Left renal pelvis (tissue), 4 donors: ENCODE measurements around the gene MRPL52. TPM values are rescaled to one million over a fixed set of nuclear protein-coding genes. Genes with fewer than 3 reads are reported as not detected.
"Not testable (repeated sequence)": the region's sequence is repeated elsewhere in the genome, so short reads cannot be mapped to it uniquely, and the experiment has no call there.

Experiments used
- DNase-seq, 4 donors: peaks; one replicate each; pipeline ENCODE4 v3.0.0-alpha.2; 2013; ENCODE audit warnings: low read depth in 4 of 4, low spot score in 3 of 4
- polyA plus RNA-seq, 4 donors: library from polyadenylated mRNA; unstranded; fragments of 120-200 nt; gene quantifications; one replicate each; pipeline ENCODE4 v1.2.1, GENCODE V29; 2013; ENCODE audit not compliant: insufficient read length in 4 of 4

Gene MRPL52
- polyA plus RNA-seq, 4 donors = 50.2 to 110 (median 73.4) TPM

- DNase-seq = no peak
Measured at GRCh38 chr14:22837750-22838538, 8.3 kb downstream of the MRPL52 start.

- DNase-seq = no peak
Measured at GRCh38 chr14:22838631-22839041, 8.9 kb downstream of the MRPL52 start.

GRCh38 chr14:22839159-22839779, 9.6 kb downstream of the MRPL52 start:
- no peak for DNase-seq

- DNase-seq = no peak
Measured at GRCh38 chr14:22841311-22841710, 11.6 kb downstream of the MRPL52 start.

DNA sequence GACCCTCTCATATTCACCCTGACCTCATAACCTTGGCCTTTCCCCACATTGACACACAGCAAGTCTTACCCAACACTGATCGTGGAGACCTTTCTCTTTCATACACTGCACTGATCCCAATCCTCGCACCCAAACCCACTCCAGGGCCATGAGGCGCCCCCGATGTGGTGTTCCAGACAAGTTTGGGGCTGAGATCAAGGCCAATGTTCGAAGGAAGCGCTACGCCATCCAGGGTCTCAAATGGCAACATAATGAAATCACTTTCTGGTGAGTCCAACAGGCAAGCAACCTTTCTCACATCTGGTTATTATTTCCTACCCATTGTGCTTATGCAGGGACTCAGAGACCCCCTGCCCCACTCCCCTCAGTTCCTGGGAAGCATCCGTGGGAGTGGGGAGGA, 12.1 kb downstream of the MRPL52 start:
- DNase-seq = no peak

DNA sequence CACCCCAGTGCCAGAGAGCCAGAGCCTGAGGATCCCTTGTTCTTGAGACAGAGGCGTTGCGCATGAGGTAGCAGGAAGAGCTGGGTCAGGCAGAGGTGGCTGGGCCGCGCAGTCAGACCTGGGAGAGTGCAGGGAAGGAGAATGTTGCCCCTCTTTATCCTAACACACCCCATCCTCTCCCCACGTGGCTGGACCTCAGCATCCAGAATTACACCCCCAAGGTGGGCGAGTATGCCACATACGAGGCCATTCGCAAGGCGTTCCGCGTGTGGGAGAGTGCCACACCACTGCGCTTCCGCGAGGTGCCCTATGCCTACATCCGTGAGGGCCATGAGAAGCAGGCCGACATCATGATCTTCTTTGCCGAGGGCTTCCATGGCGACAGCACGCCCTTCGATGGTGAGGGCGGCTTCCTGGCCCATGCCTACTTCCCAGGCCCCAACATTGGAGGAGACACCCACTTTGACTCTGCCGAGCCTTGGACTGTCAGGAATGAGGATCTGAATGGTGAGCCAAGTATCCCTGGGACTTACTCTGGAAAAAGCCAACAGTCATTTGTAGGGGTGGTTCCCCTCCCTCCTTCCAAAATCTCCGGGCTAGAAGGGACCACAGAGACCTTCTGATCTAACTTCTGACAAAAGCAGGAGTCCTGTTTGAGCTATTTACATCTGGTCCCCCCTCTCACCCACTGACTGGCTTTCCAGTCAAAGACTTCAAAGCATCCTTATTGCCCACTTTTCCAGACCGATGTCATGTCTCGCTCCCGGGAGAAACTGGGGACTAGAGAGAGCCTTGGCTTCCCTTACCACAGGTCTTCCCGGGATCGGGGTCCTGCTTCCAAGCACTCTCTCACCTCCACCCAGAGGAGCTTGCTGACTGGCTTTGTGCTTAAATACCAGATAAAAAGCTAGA, 12.8 kb downstream of the MRPL52 start:
- no peak for DNase-seq

- DNase-seq = no peak
Measured at GRCh38 chr14:22843123-22843925, 13.6 kb downstream of the MRPL52 start.

- no peak for DNase-seq
Measured at GRCh38 chr14:22844221-22845102, 14.8 kb downstream of the MRPL52 start.

DNA sequence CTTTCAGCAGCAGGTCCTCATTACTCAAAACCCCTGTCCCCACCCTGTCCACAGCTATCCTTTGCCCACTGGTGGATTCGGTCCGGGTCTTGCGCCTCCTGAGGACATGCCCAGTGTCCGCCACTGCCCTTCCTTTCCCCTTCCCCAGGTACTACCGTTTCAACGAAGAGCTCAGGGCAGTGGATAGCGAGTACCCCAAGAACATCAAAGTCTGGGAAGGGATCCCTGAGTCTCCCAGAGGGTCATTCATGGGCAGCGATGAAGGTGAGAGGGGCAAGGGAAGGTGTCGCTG, 15.4 kb downstream of the MRPL52 start:
- no peak for DNase-seq

DNA sequence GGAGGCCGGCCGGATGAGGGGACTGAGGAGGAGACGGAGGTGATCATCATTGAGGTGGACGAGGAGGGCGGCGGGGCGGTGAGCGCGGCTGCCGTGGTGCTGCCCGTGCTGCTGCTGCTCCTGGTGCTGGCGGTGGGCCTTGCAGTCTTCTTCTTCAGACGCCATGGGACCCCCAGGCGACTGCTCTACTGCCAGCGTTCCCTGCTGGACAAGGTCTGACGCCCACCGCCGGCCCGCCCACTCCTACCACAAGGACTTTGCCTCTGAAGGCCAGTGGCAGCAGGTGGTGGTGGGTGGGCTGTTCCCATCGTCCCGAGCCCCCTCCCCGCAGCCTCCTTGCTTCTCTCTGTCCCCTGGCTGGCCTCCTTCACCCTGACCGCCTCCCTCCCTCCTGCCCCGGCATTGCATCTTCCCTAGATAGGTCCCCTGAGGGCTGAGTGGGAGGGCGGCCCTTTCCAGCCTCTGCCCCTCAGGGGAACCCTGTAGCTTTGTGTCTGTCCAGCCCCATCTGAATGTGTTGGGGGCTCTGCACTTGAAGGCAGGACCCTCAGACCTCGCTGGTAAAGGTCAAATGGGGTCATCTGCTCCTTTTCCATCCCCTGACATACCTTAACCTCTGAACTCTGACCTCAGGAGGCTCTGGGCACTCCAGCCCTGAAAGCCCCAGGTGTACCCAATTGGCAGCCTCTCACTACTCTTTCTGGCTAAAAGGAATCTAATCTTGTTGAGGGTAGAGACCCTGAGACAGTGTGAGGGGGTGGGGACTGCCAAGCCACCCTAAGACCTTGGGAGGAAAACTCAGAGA, 16.3 kb downstream of the MRPL52 start:
- no peak for DNase-seq

- DNase-seq = no peak
Measured at GRCh38 chr14:22846811-22847307, 17.2 kb downstream of the MRPL52 start.

GRCh38 chr14:22847661-22848341, 18.1 kb downstream of the MRPL52 start:
- DNase-seq = no peak

- DNase-seq = peak in 2 of 4 donors; percentile 52 to 68
Measured at GRCh38 chr14:22848351-22849164, 18.9 kb downstream of the MRPL52 start.

DNA sequence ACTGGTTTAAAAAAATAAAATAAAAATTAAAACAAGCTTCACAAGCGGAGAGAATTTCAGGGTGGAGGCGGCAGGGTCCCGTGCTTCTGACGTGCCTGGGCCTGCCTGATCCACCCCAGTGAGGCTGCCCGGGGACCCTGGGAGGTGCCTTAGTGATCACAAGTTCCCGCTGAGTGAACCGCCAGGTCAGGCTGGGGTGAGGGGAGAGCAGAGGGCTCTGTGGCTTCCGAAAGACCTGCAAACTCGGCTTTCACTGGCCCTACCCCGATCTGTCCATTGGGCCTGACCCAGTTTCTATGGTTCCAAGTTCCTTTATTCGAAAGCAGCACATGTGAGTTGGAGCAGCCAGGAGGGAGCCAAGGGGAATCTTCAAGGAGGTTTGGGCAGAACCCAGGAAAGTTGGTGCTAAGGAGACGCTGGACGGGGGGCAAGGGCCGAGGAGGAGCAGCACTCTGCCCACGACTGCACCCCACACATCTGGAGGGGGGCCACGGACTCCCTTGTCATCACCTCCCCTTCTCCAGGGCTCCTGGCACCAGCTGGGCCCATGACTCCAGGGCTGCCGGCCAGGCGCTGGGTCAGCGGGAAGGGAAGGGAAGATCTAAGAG, 19.6 kb downstream of the MRPL52 start:
- DNase-seq = no peak

GRCh38 chr14:22850944-22851764, 21.5 kb downstream of the MRPL52 start:
- DNase-seq = no peak

GRCh38 chr14:22852178-22852577, 22.5 kb downstream of the MRPL52 start:
- not testable (repeated sequence) for DNase-seq
